ENCODE measurements around the gene PYM1. TPM values are rescaled to one million over a fixed set of nuclear protein-coding genes. Genes with fewer than 3 reads are reported as not detected.

PYM1 gene
- total and polyA plus RNA-seq, 2 of the 8 experiments (the other 6 are each of a cell fraction or from before 2014, with no cell fraction given): 38.7 to 58.5 TPM

- Histone ChIP-seq H3K4ac (replicated peaks; ENCODE audit: insufficient read length, low read depth, low read length) (no peak overlapping the region), H3K79me2 (ENCODE audit: control insufficient read depth in 1 of 2, insufficient read depth in 2 of 2, low read length in 2 of 2) (peaks cover 3 to 36% of the 10 kb centered on the region in 2 experiments; a peak in 3 of 4 replicates), H2BK120ac (replicated peaks; ENCODE audit: low read depth, low read length) (no peak overlapping the region), H2AK5ac (ENCODE audit: low read depth, low read length) (no peak overlapping the region), H2BK5ac (ENCODE audit: low read depth, low read length) (no peak overlapping the region), H3K27ac (ENCODE audit: low read depth, low read length) (no peak overlapping the region), H4K20me1 (replicated peaks in 1 of 2; ENCODE audit: control insufficient read depth in 1 of 2, insufficient read depth in 2 of 2, low read length in 2 of 2) (peaks cover 0 to 2% of the 10 kb centered on the region in 2 experiments), H4K91ac (replicated peaks; ENCODE audit: insufficient read length, low read length) (no peak overlapping the region), H2BK20ac (ENCODE audit: low read length) (no peak overlapping the region), H3K56ac (replicated peaks; ENCODE audit: insufficient read length, low read depth, low read length) (no peak overlapping the region), H2BK15ac (ENCODE audit: low read length) (no peak overlapping the region), H3K4me2 (ENCODE audit: insufficient read depth in 1 of 2, low read depth in 2 of 2, low read length in 2 of 2) (peak overlapping the region; percentile 90 to 96), H3K14ac (ENCODE audit: insufficient read length) (no peak overlapping the region), H3K4me3 (ENCODE audit: extremely low read depth in 1 of 4, insufficient read depth in 2 of 4, low read depth in 3 of 4, low read length in 4 of 4) (peak overlapping the region in 3 of 4 experiments; percentile 39 to 61 (median 41); a peak in 2 of 8 replicates), H3K23me2 (ENCODE audit: low read depth, low read length) (peaks cover 8% of the 10 kb centered on the region), H3K18ac (ENCODE audit: extremely low read depth, low read length) (no peak overlapping the region), H3K4me1 (replicated peaks in 1 of 4; ENCODE audit: control insufficient read depth in 3 of 4, insufficient read depth in 4 of 4, low read length in 3 of 4) (peaks cover 0 to 7% (median 1%) of the 10 kb centered on the region in 4 experiments; a peak in 4 of 7 replicates), H2BK12ac (ENCODE audit: low read depth, low read length) (no peak overlapping the region), H3K36me3 (ENCODE audit: control insufficient read depth in 2 of 4, insufficient read depth in 4 of 4, low read length in 3 of 4) (peaks cover 2 to 29% (median 14%) of the 10 kb centered on the region in 4 experiments; a peak in 5 of 8 replicates), H3K23ac (ENCODE audit: insufficient read length) (no peak overlapping the region), H3K27me3 (replicated peaks in 1 of 4; ENCODE audit: control insufficient read depth in 3 of 4, extremely low read depth in 1 of 4, insufficient read depth in 3 of 4, low read length in 3 of 4) (no peaks in the 10 kb centered on the region), H4K8ac (ENCODE audit: extremely low read depth, insufficient read depth, low read length) (no peak overlapping the region), H3K9me3 (ENCODE audit: insufficient read depth in 2 of 2, low read depth in 1 of 2, low read length in 1 of 2) (no peaks in the 10 kb centered on the region), H3K9ac (replicated peaks in 1 of 4; ENCODE audit: extremely low read depth in 1 of 4, low read depth in 3 of 4, low read length in 3 of 4) (no peak overlapping the region; a peak in 1 of 7 replicates), H3K79me1 (ENCODE audit: low read depth, low read length) (peaks cover 2% of the 10 kb centered on the region; the same call in 1 of the 2 replicates), H4K5ac (ENCODE audit: insufficient read length, low read depth, low read length) (no peak overlapping the region), H2AFZ (ENCODE audit: low read length) (no peak overlapping the region)
- ChIA-PET POLR2A (ENCODE audit: partially characterized antibody) (no interaction called here), CTCF (ENCODE audit: partially characterized antibody) (interaction anchor here (1.7 kb wide), 1 partner anchor 12 kb away, joined by 6 read pairs; no protein-coding TSS in a partner anchor)
- no peak for DNase-seq (ENCODE audit: low read depth in 1 of 2, low spot score in 2 of 2)
- 89% methylated on average over 1 of the region's 1 CpG; no CpG with 5 or more reads in 1 of the 2 experiments for WGBS, 2 experiments (ENCODE audit: extremely low coverage in 1 of 2, insufficient coverage in 1 of 2, insufficient read length in 1 of 2, insufficient replicate concordance in 2 of 2, low coverage in 1 of 2, low lambda C conversion rate in 2 of 2, missing lambda C conversion rate in 1 of 2)
- no peak for FAIRE-seq
- no peak for TF ChIP-seq JUND (IDR thresholded peaks at IDR 0.05; ENCODE audit: low read length)
- TF ChIP-seq SAP30 (IDR thresholded peaks at IDR 0.05; ENCODE audit: insufficient read depth, insufficient replicate concordance, low read length): no peak
- no peak for TF ChIP-seq TEAD4 (IDR thresholded peaks at IDR 0.05; ENCODE audit: low read depth, low read length)
- TF ChIP-seq HDAC6 (IDR thresholded peaks at IDR 0.05; ENCODE audit: low read depth, low read length): no peak
- no peak for TF ChIP-seq YY1 (IDR thresholded peaks at IDR 0.05; ENCODE audit: low read depth, low read length)
- no peak for TF ChIP-seq CEBPB (IDR thresholded peaks at IDR 0.05; ENCODE audit: low read depth, low read length)
- TF ChIP-seq CREB1 (IDR thresholded peaks at IDR 0.05): no peak
- TF ChIP-seq TBP (IDR thresholded peaks at IDR 0.05; ENCODE audit: low read depth, low read length): no peak
- no peak for TF ChIP-seq GABPA (IDR thresholded peaks at IDR 0.05; ENCODE audit: borderline replicate concordance, insufficient read depth, low read length)
- TF ChIP-seq FOSL1 (IDR thresholded peaks at IDR 0.05; ENCODE audit: insufficient read depth, low read depth, low read length): no peak
- TF ChIP-seq CHD1 (IDR thresholded peaks at IDR 0.05; ENCODE audit: low read depth, low read length): no peak
- TF ChIP-seq CHD2 (IDR thresholded peaks at IDR 0.05; ENCODE audit: low read length): no peak
- no peak for TF ChIP-seq NRF1 (IDR thresholded peaks at IDR 0.05; ENCODE audit: low read depth, low read length)
- no peak for TF ChIP-seq PHF8 (conservative IDR thresholded peaks at IDR 0.05; ENCODE audit: low read depth, low read length)
- TF ChIP-seq JUN (IDR thresholded peaks at IDR 0.05; ENCODE audit: low read depth, low read length): no peak
- TF ChIP-seq RFX5 (IDR thresholded peaks at IDR 0.05; ENCODE audit: borderline replicate concordance, low read depth, low read length): no peak
Observed at GRCh38 chr12:55972456-55972855, 44.8 kb upstream of the PYM1 start.

All from H1 (cell line).